Stomach (tissue), 4 donors: Measurements from ENCODE around the gene C1orf167.

ENCODE experiments used
- POLR2A ChIP-seq, 4 donors: fragments of 450-650 bp; IDR thresholded peaks; one replicate each; pipeline ENCODE4 v1.6.1; 2016; ENCODE audit warnings: antibody characterized with exemption in 4 of 4, control low read depth in 2 of 4, mild to moderate bottlenecking in 1 of 4, moderate library complexity in 1 of 4
- POLR2AphosphoS5 ChIP-seq, 3 donors: sonication (generic); formaldehyde crosslinking; IDR thresholded peaks; one replicate each; pipeline ENCODE4 v1.6.1; 2016; ENCODE audit warnings: antibody characterized with exemption in 3 of 3

GRCh38 chr1:11796036-11796828, 34.2 kb downstream of the C1orf167 start:
- TF ChIP-seq POLR2AphosphoS5 (IDR thresholded peaks at IDR 0.05) (no peak), POLR2A (IDR thresholded peaks at IDR 0.05) (no peak)
